ENCODE measurements around the gene CCDC127. TPM values are rescaled to one million over a fixed set of nuclear protein-coding genes. Genes with fewer than 3 reads are reported as not detected.
"Not testable (repeated sequence)": the region's sequence is repeated elsewhere in the genome, so short reads cannot be mapped to it uniquely, and the experiment has no call there.

Gene CCDC127
- total RNA-seq, 1 donor from 2014 or later = 8.8 TPM

- DNase-seq (ENCODE audit: low read depth) = no peak
- H3K27ac ChIP-seq (ENCODE audit: low read depth, low read length) = peak overlapping the region; percentile 62
- no peaks in the 10 kb centered on the region for H3K27me3 Mint-ChIP-seq (ENCODE audit: low read depth, unreplicated experiment)
Measured at GRCh38 chr5:264338-264737, 46.4 kb upstream of the CCDC127 start.

GRCh38 chr5:263275-263974, 45.5 kb upstream of the CCDC127 start:
- H3K4me2 ChIP-seq (ENCODE audit: low read length) = peak overlapping the region; percentile 58
- not testable (repeated sequence) for H3K4me3 ChIP-seq (ENCODE audit: insufficient read depth, low read depth, low read length); H3K27me3 ChIP-seq (ENCODE audit: insufficient read depth, low read length); FAIRE-seq; H3K9me3 Mint-ChIP-seq (ENCODE audit: unreplicated experiment); H3K36me3 ChIP-seq (ENCODE audit: insufficient read depth, low read length); H2AFZ ChIP-seq (ENCODE audit: low read depth, low read length); H3K79me2 ChIP-seq (ENCODE audit: insufficient read depth, low read length); H3K9me3 ChIP-seq (ENCODE audit: insufficient read depth, low read depth, low read length); H3K27me3 Mint-ChIP-seq (ENCODE audit: low read depth, unreplicated experiment)
- Mint-ChIP-seq H3K4me1 (ENCODE audit: low read depth, unreplicated experiment) (peaks cover 12% of the 10 kb centered on the region), H3K4me3 (ENCODE audit: unreplicated experiment) (peak overlapping the region; percentile 67), H3K36me3 (ENCODE audit: low read depth, unreplicated experiment) (peaks cover 18% of the 10 kb centered on the region), H3K27ac (ENCODE audit: unreplicated experiment) (peak overlapping the region; percentile 98)
- peaks cover 23% of the 10 kb centered on the region for H3K4me1 ChIP-seq (ENCODE audit: insufficient read depth, low read length)
- peak; percentile 97 for DNase-seq (ENCODE audit: low read depth)
- peaks cover 17% of the 10 kb centered on the region for H4K20me1 ChIP-seq (ENCODE audit: insufficient read depth, low read length)
- H3K9ac ChIP-seq (ENCODE audit: low read length) = peak overlapping the region; percentile 36
- peak overlapping the region; percentile 62 for H3K27ac ChIP-seq (ENCODE audit: low read depth, low read length)

More at GRCh38 chr5:264338-264737, 46.4 kb upstream of the CCDC127 start:
- H3K9ac ChIP-seq (ENCODE audit: low read length) = peak overlapping the region; percentile 17
- H3K4me1 Mint-ChIP-seq (ENCODE audit: low read depth, unreplicated experiment) = peaks cover 12% of the 10 kb centered on the region
- H3K4me3 ChIP-seq (ENCODE audit: insufficient read depth, low read depth, low read length) = no peak overlapping the region
- TF ChIP-seq CTCF (IDR thresholded peaks at IDR 0.05; ENCODE audit: insufficient read depth, low read depth, low read length) = no peak
- TF ChIP-seq EZH2 (IDR thresholded peaks at IDR 0.05; ENCODE audit: insufficient read depth, low read length) = no peak
- peaks cover 16% of the 10 kb centered on the region for H3K36me3 Mint-ChIP-seq (ENCODE audit: low read depth, unreplicated experiment)
- H3K4me2 ChIP-seq (ENCODE audit: low read length) = peak overlapping the region; percentile 58
- no peaks in the 10 kb centered on the region for H3K27me3 ChIP-seq (ENCODE audit: insufficient read depth, low read length)
- H3K36me3 ChIP-seq (ENCODE audit: insufficient read depth, low read length) = peaks cover 7% of the 10 kb centered on the region
- H3K9me3 ChIP-seq (ENCODE audit: insufficient read depth, low read depth, low read length) = no peaks in the 10 kb centered on the region
- peaks cover 23% of the 10 kb centered on the region for H3K4me1 ChIP-seq (ENCODE audit: insufficient read depth, low read length)
- no peak for FAIRE-seq
- H3K4me3 Mint-ChIP-seq (ENCODE audit: unreplicated experiment) = no peak overlapping the region
- H3K9me3 Mint-ChIP-seq (ENCODE audit: unreplicated experiment) = peaks cover 5% of the 10 kb centered on the region
- peaks cover 17% of the 10 kb centered on the region for H4K20me1 ChIP-seq (ENCODE audit: insufficient read depth, low read length)
- H3K27ac Mint-ChIP-seq (ENCODE audit: unreplicated experiment) = peak overlapping the region; percentile 98
- no peak overlapping the region for H2AFZ ChIP-seq (ENCODE audit: low read depth, low read length)
- no peaks in the 10 kb centered on the region for H3K79me2 ChIP-seq (ENCODE audit: insufficient read depth, low read length)

GRCh38 chr5:257148-257547, 39.2 kb upstream of the CCDC127 start:
- Histone ChIP-seq H3K4me3 (ENCODE audit: insufficient read depth, low read depth, low read length) (no peak overlapping the region), H3K27ac (ENCODE audit: low read depth, low read length) (no peak overlapping the region), H3K4me2 (ENCODE audit: low read length) (no peak overlapping the region), H3K9me3 (ENCODE audit: insufficient read depth, low read depth, low read length) (peaks cover 3% of the 10 kb centered on the region), H3K9ac (ENCODE audit: low read length) (no peak overlapping the region), H3K36me3 (ENCODE audit: insufficient read depth, low read length) (peaks cover 14% of the 10 kb centered on the region), H2AFZ (ENCODE audit: low read depth, low read length) (no peak overlapping the region), H3K27me3 (ENCODE audit: insufficient read depth, low read length) (no peaks in the 10 kb centered on the region), H3K79me2 (ENCODE audit: insufficient read depth, low read length) (no peaks in the 10 kb centered on the region), H3K4me1 (ENCODE audit: insufficient read depth, low read length) (peaks cover 3% of the 10 kb centered on the region), H4K20me1 (ENCODE audit: insufficient read depth, low read length) (no peaks in the 10 kb centered on the region)
- Mint-ChIP-seq H3K36me3 (ENCODE audit: low read depth, unreplicated experiment) (peaks cover 29% of the 10 kb centered on the region), H3K4me1 (ENCODE audit: low read depth, unreplicated experiment) (no peaks in the 10 kb centered on the region), H3K27me3 (ENCODE audit: low read depth, unreplicated experiment) (no peaks in the 10 kb centered on the region), H3K9me3 (ENCODE audit: unreplicated experiment) (peaks cover 8% of the 10 kb centered on the region), H3K4me3 (ENCODE audit: unreplicated experiment) (no peak overlapping the region), H3K27ac (ENCODE audit: unreplicated experiment) (no peak overlapping the region)
- TF ChIP-seq EZH2 (IDR thresholded peaks at IDR 0.05; ENCODE audit: insufficient read depth, low read length) = no peak
- no peak for DNase-seq (ENCODE audit: low read depth)
- no peak for FAIRE-seq

GRCh38 chr5:256347-256746, 38.4 kb upstream of the CCDC127 start:
- not testable (repeated sequence) for H4K20me1 ChIP-seq (ENCODE audit: insufficient read depth, low read length); H3K27me3 ChIP-seq (ENCODE audit: insufficient read depth, low read length); H3K79me2 ChIP-seq (ENCODE audit: insufficient read depth, low read length); H3K4me3 ChIP-seq (ENCODE audit: insufficient read depth, low read depth, low read length); H3K9me3 ChIP-seq (ENCODE audit: insufficient read depth, low read depth, low read length); H3K27ac Mint-ChIP-seq (ENCODE audit: unreplicated experiment); H2AFZ ChIP-seq (ENCODE audit: low read depth, low read length); H3K4me1 Mint-ChIP-seq (ENCODE audit: low read depth, unreplicated experiment); FAIRE-seq; H3K4me1 ChIP-seq (ENCODE audit: insufficient read depth, low read length); H3K9ac ChIP-seq (ENCODE audit: low read length); H3K27me3 Mint-ChIP-seq (ENCODE audit: low read depth, unreplicated experiment); H3K27ac ChIP-seq (ENCODE audit: low read depth, low read length); H3K4me2 ChIP-seq (ENCODE audit: low read length); H3K4me3 Mint-ChIP-seq (ENCODE audit: unreplicated experiment); DNase-seq (ENCODE audit: low read depth); H3K9me3 Mint-ChIP-seq (ENCODE audit: unreplicated experiment)
- H3K36me3 Mint-ChIP-seq (ENCODE audit: low read depth, unreplicated experiment) = peaks cover 29% of the 10 kb centered on the region
- H3K36me3 ChIP-seq (ENCODE audit: insufficient read depth, low read length) = peaks cover 14% of the 10 kb centered on the region

- H3K27me3 Mint-ChIP-seq (ENCODE audit: low read depth, unreplicated experiment); H3K4me2 ChIP-seq (ENCODE audit: low read length); H3K9me3 Mint-ChIP-seq (ENCODE audit: unreplicated experiment); H3K9me3 ChIP-seq (ENCODE audit: insufficient read depth, low read depth, low read length); H3K27ac Mint-ChIP-seq (ENCODE audit: unreplicated experiment); H3K27me3 ChIP-seq (ENCODE audit: insufficient read depth, low read length); FAIRE-seq; H3K79me2 ChIP-seq (ENCODE audit: insufficient read depth, low read length); H2AFZ ChIP-seq (ENCODE audit: low read depth, low read length); H3K4me1 ChIP-seq (ENCODE audit: insufficient read depth, low read length); H3K27ac ChIP-seq (ENCODE audit: low read depth, low read length); H3K4me3 ChIP-seq (ENCODE audit: insufficient read depth, low read depth, low read length); H3K9ac ChIP-seq (ENCODE audit: low read length); H4K20me1 ChIP-seq (ENCODE audit: insufficient read depth, low read length); H3K4me3 Mint-ChIP-seq (ENCODE audit: unreplicated experiment); DNase-seq (ENCODE audit: low read depth); H3K4me1 Mint-ChIP-seq (ENCODE audit: low read depth, unreplicated experiment): not testable (repeated sequence)
- peaks cover 29% of the 10 kb centered on the region for H3K36me3 Mint-ChIP-seq (ENCODE audit: low read depth, unreplicated experiment)
- H3K36me3 ChIP-seq (ENCODE audit: insufficient read depth, low read length) = peaks cover 15% of the 10 kb centered on the region
Measured at GRCh38 chr5:255116-255515, 37.2 kb upstream of the CCDC127 start.
